Esophagus muscularis mucosa (tissue), 3 donors: ENCODE measurements around the gene PRR18.

Experiments
- CTCF ChIP-seq, 3 experiments: fragments of 200-600 bp in 2 of 3; fragments of 450-650 bp in 1 of 3; sonication (generic) in 2 of 3; IDR thresholded peaks; one replicate each; pipeline ENCODE4 v1.5.1; 2017 to 2019; ENCODE audit warnings: antibody characterized with exemption in 3 of 3, mild to moderate bottlenecking in 2 of 3, moderate library complexity in 1 of 3
- POLR2A ChIP-seq: fragments of 450-650 bp; IDR thresholded peaks from one replicate; pipeline ENCODE4 v1.6.1; 2017; ENCODE audit warnings: antibody characterized with exemption, moderate library complexity, mild to moderate bottlenecking, low read depth
- POLR2AphosphoS5 ChIP-seq, 2 donors: sonication (generic); formaldehyde crosslinking; IDR thresholded peaks; one replicate each; pipeline ENCODE4 v1.6.1; 2017; ENCODE audit warnings: antibody characterized with exemption in 2 of 2

DNA sequence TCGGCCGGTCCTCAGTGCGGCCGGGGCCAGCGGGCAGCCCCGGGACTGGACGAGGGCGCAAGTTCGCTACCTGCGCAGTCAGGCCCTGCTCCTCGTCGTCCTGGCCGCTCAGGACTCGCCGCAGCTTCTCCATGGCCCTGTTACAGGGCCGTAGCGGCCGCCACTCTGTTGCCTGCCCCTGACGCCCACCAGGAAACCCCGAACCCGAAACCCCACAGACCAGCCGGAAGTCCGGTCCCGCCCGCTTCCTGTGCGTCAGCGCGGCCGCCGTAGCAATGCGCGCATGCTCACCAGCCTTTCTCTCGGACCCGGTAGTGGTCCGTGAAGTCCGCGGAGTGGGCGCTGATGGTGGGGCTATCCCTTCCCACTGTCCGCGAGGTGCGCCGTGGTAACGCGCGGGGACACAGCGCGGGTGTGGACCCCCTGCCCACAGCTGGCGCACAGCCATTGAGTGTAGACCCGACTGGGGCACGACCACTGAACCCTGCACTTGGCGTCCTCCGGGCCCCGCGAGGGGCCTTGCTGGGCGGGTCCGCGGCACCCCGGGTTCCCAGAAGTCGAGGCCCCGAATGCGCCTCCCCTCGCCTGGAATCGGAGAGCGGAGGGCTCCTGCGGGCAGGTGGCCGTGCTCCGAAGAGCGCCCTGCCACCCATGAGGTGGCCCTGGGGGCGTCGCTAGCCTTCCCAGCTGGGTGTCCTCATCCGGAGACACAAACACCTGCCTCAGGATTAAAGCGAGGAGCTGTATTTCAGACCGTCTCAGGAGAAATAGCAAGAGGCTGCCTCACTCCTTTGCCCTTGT lies 34.4 kb upstream of the PRR18 start, which contains the start of gene SFT2D1:
- TF ChIP-seq CTCF (IDR thresholded peaks at IDR 0.05) (peak in 1 of 3 experiments; percentile 21), POLR2A (peak; percentile 85), POLR2AphosphoS5 (IDR thresholded peaks at IDR 0.05) (peak; percentile 98 to 99)
